HepG2 (cell line): ENCODE data around the gene NT5C. TPM values are rescaled to one million over a fixed set of nuclear protein-coding genes. Genes with fewer than 3 reads are reported as not detected.

Source experiments
- ATAC-seq: fragments of 200-7000 bp; cut with Tn5 transposase; 3 replicates; pipeline ENCODE4 v1.9.1; 2020; ENCODE audit warnings: mild to moderate bottlenecking, moderate library complexity
- BruUV-seq: library from RNA; stranded (reverse); fragments of 400-500 nt; replicated peaks from 2 replicates; lab custom pipeline; 2021; lab: Mats Ljungman, UMichigan
- CTCF ChIA-PET: fragments of 300-600 bp; formaldehyde crosslinking; extraction: SDS; loops from one replicate; lab custom pipeline; 2021; ENCODE audit warnings: low total read pairs, inconsistent platforms, low intra/inter-chr PET ratio; lab: Yijun Ruan, JAX
- POLR2A ChIA-PET: fragments of 350-600 bp; sonication (Branson Sonifier 250); formaldehyde crosslinking; loops from one replicate; lab custom pipeline; 2020; ENCODE audit warnings: antibody characterized with exemption, inconsistent platforms; lab: Yijun Ruan, JAX
- DNase-seq: peaks from one replicate; pipeline ENCODE4 v3.0.0-alpha.2; 2015; ENCODE audit warnings: low spot score
- FAIRE-seq: peaks from 3 replicates; lab custom pipeline; 2011; peaks lifted over from hg19 to GRCh38; lab: Jason Lieb, UNC
- H2AFZ ChIP-seq: one replicate; pipeline ENCODE4 v1.6.1; 2011; ENCODE audit warnings: low read length, inconsistent platforms
- H3K27ac ChIP-seq: fragments of 300-600 bp; 3 replicates; pipeline ENCODE4 v1.8.0; 2011; ENCODE audit warnings: mixed run types, mild to moderate bottlenecking, mixed read lengths, low read length, inconsistent platforms; ENCODE audit not compliant: insufficient read depth; ENCODE audit errors: extremely low read length
- H3K27me3 ChIP-seq, 2 experiments: fragments of 200-600 bp in 1 of 2; 2 replicates in 1 of 2; 3 replicates in 1 of 2; pipeline versions ENCODE4 v1.6.0 to v1.8.0; 2011; ENCODE audit warnings: low read length in 2 of 2, mild to moderate bottlenecking in 2 of 2, moderate library complexity in 2 of 2, inconsistent platforms in 1 of 2; ENCODE audit not compliant: insufficient read depth in 2 of 2, control insufficient read depth in 1 of 2
- H3K36me3 ChIP-seq, 2 experiments: fragments of 200-600 bp in 1 of 2; replicated peaks in 1 of 2; 2 replicates in 1 of 2; 3 replicates in 1 of 2; pipeline versions ENCODE4 v1.5.1 to v1.8.0; 2011; ENCODE audit warnings: low read length in 2 of 2, inconsistent platforms in 1 of 2; ENCODE audit not compliant: insufficient read depth in 2 of 2, control insufficient read depth in 1 of 2
- H3K4me1 ChIP-seq: 2 replicates; pipeline ENCODE4 v1.5.1; 2012; ENCODE audit warnings: low read length, inconsistent platforms; ENCODE audit not compliant: insufficient read depth
- H3K4me2 ChIP-seq: 2 replicates; pipeline ENCODE4 v1.6.0; 2011; ENCODE audit warnings: low read depth, low read length, inconsistent platforms
- H3K4me3 ChIP-seq, 3 experiments: fragments of 200-600 bp in 1 of 3; sonication (generic), shearing (Covaris generic) in 1 of 3; replicated peaks in 1 of 3; 2 replicates each; pipeline ENCODE4 v1.5.1; 2011 to 2016; ENCODE audit warnings: low read length in 3 of 3, inconsistent platforms in 2 of 3, low read depth in 2 of 3, mild to moderate bottlenecking in 2 of 3, control low read depth in 1 of 3, mixed read lengths in 1 of 3; ENCODE audit not compliant: insufficient read depth in 1 of 3
- H3K79me2 ChIP-seq: one replicate; pipeline ENCODE4 v1.6.1; 2011; ENCODE audit warnings: low read length, inconsistent platforms; ENCODE audit not compliant: insufficient read depth
- H3K9ac ChIP-seq: 2 replicates; pipeline ENCODE4 v1.6.0; 2011; ENCODE audit warnings: mild to moderate bottlenecking, low read depth, low read length, inconsistent platforms; ENCODE audit not compliant: insufficient read depth
- H3K9me3 ChIP-seq: 2 replicates; pipeline ENCODE4 v1.5.1; 2012; ENCODE audit warnings: mild to moderate bottlenecking, low read length
- H4K20me1 ChIP-seq: 2 replicates; pipeline ENCODE4 v1.6.0; 2011; ENCODE audit warnings: inconsistent platforms, mild to moderate bottlenecking, low read length, moderate library complexity; ENCODE audit not compliant: insufficient read depth
- CEBPB ChIP-seq: IDR thresholded peaks from 2 replicates; pipeline ENCODE4 v1.6.1; 2011; ENCODE audit warnings: low read depth, low read length, improper control_type of control experiment, borderline replicate concordance
- IKZF1 ChIP-seq: fragments of 450-650 bp; IDR thresholded peaks from 2 replicates; pipeline ENCODE4 v1.7.1; 2016
- KLF6 ChIP-seq: IDR thresholded peaks from 2 replicates; pipeline ENCODE4 v1.8.0; 2016; ENCODE audit warnings: missing biosample characterization, missing genetic modification reagents
- RBFOX2 ChIP-seq: fragments of 200-400 bp; formaldehyde crosslinking; IDR thresholded peaks from 2 replicates; pipeline ENCODE4 v1.6.1; 2017; ENCODE audit warnings: low read depth, mild to moderate bottlenecking, low read length
- WGBS: methylation state at CpG from one replicate; pipeline ENCODE4 v1.1.6; 2017; ENCODE audit warnings: low lambda C conversion rate; 5-methylcytosine and 5-hydroxymethylcytosine counted together
- in situ Hi-C: cut with HindIII; loops from 2 replicates; pipeline ENCODE4 v1.10.0; 2017; ENCODE audit warnings: low pct_unique_long_range_greater_than_20kb; ENCODE audit not compliant: extremely low pct_ligation_motif_present
- intact Hi-C: fragments of 100-400 bp; cut with micrococcal nuclease; formaldehyde crosslinking; loops from one replicate; pipeline ENCODE4 v1.10.0; 2022; ENCODE audit not compliant: unreplicated experiment
- polyA plus RNA-seq, 8 experiments: library from polyadenylated mRNA; depleted of rRNA in 3 of 8; stranded (reverse) in 7 of 8; unstranded in 1 of 8; fragments of >200 nt; fragmentation: Illumina TruSeq in 4 of 8; extraction: Trizol in 4 of 8; gene quantifications; 2 replicates each; pipeline versions ENCODE4 v1.2.1 to v1.2.3, GENCODE V29; 2011 to 2016; ENCODE audit warnings: low read depth in 4 of 8, missing spikeins in 1 of 8, mixed read lengths in 1 of 8; ENCODE audit not compliant: insufficient read depth in 1 of 8
- total RNA-seq, 5 experiments: library from RNA; depleted of rRNA; stranded (reverse); fragments of >200 nt; fragmentation: Illumina TruSeq; extraction: Trizol; gene quantifications; 2 replicates each; pipeline ENCODE4 v1.2.3, GENCODE V29; 2016; ENCODE audit warnings: low read depth in 1 of 5

NT5C gene
- total and polyA plus RNA-seq, 2 of the 13 experiments (the other 11 are each of a cell fraction or from before 2014, with no cell fraction given): 42.8 to 48.6 TPM

DNA sequence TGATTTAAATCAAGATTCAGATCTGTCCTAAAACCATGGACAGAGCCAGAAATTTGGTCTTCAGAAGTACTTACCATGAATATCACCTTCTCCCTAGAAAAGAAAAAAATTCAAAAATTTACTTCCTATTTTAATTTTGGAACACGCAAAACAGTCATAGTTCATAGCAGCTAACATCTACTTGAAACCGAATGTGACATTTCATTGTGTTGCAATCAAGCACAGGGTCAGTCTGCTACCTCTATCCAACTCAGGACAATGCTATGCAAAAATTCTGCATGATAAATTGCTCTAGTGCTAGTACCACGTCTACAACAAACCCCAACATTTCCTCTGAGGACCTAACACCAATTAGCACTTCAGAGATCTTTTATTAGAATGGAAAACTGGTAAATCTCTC lies 15.1 kb upstream of the NT5C start:
- no peak for FAIRE-seq
- no TSS peak for BruUV-seq
- in situ Hi-C loops: no loop called here
- no peak for ATAC-seq
- no peak overlapping the region for H3K4me3 ChIP-seq
- H3K36me3 ChIP-seq: peaks cover 38 to 69% of the 10 kb centered on the region in 2 experiments
- H4K20me1 ChIP-seq: no peaks in the 10 kb centered on the region
- DNase-seq: no peak
- peaks cover 31% of the 10 kb centered on the region for H3K79me2 ChIP-seq
- H3K9me3 ChIP-seq: no peaks in the 10 kb centered on the region
- no peak overlapping the region for H3K9ac ChIP-seq
- WGBS: 98% methylated on average over 3 of the region's 3 CpGs
- POLR2A ChIA-PET: no interaction called here
- peaks cover 29% of the 10 kb centered on the region for H3K4me1 ChIP-seq
- TF ChIP-seq CEBPB (0 out of 2 replicates have a peak, but pooled peaks have one; percentile 17), IKZF1 (no peak)
- TF ChIP-seq, all 625 proteins: peak for 1
- Histone ChIP-seq H3K27ac (no peak overlapping the region), H3K4me2 (no peak overlapping the region), H3K27me3 (no peaks in the 10 kb centered on the region), H2AFZ (no peak overlapping the region)
- intact Hi-C loops: no loop called here
- CTCF ChIA-PET: no interaction called here

DNA sequence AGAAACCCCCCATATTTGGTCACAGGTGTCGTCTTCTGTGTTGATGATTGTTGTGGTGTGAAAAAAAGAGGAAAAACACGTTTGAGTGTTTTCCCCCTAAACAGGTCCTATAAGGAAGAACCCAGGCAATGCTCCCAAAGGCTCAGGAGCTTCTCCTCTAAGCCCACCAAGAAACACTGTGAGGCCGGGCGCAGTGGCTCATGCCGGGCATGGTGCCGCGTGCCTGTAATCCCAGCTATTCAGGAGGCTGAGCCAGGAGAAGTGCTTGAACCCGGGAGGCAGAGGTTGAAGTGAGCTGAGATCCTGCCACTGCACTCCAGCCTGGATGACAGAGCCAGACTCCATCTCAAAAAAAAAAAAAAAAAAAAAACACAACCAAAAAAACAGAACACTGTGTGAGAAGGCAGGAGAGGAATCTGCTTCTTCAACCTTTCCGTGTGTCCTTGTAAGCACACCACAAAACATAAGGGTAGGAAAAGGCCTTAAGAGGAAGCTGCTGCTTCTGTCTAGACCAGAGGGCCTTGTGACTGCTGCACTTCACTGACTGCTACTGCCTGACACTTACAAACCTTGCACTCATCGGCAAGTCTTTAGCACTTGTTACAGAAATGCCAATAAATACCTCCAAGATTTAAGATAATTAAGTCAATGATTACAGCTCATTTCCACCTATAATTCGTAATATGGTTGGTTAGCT lies 13.4 kb upstream of the NT5C start:
- Histone ChIP-seq H3K9ac (no peak overlapping the region), H3K9me3 (no peaks in the 10 kb centered on the region), H3K27me3 (no peaks in the 10 kb centered on the region), H4K20me1 (no peaks in the 10 kb centered on the region), H3K4me1 (peaks cover 14% of the 10 kb centered on the region), H3K4me2 (no peak overlapping the region), H2AFZ (no peak overlapping the region), H3K27ac (no peak overlapping the region), H3K36me3 (peaks cover 42 to 84% of the 10 kb centered on the region in 2 experiments), H3K4me3 (no peak overlapping the region), H3K79me2 (peaks cover 15% of the 10 kb centered on the region)
- BruUV-seq: no TSS peak
- no peak for FAIRE-seq
- POLR2A ChIA-PET: interaction anchor here (1.3 to 1.8 kb wide), 2 partner anchors 10 to 13 kb away, joined by 5 to 6 read pairs; partner anchors contain the start of genes JPT1 and NT5C
- intact Hi-C loops: no loop called here
- TF ChIP-seq KLF6 (CRISPR knock-in tag): no peak
- TF ChIP-seq RBFOX2: 0 out of 2 replicates have a peak, but pooled peaks have one; percentile 26
- WGBS: 96% methylated on average over 11 of the region's 11 CpGs
- ATAC-seq: no peak
- DNase-seq: no peak
- in situ Hi-C loops: no loop called here
- CTCF ChIA-PET: no interaction called here
